GM10266 (cell line): Measurements from ENCODE around the gene PKN3.
A peak's percentile ranks its signal among the peaks of the same experiment; 100 is the strongest.

Experiments used
- DNase-seq: peaks from one replicate; pipeline ENCODE4 v3.0.0; 2012; ENCODE audit errors: extremely low spot score
- TF ChIP-seq, protein P1 (sequence below): IDR thresholded peaks from 2 replicates; pipeline ENCODE4 v1.5.1; 2012; ENCODE audit warnings: mild to moderate bottlenecking, low read depth; ENCODE audit not compliant: control insufficient read depth, insufficient read depth; ENCODE audit errors: missing control alignments

Gene PKN3

DNA sequence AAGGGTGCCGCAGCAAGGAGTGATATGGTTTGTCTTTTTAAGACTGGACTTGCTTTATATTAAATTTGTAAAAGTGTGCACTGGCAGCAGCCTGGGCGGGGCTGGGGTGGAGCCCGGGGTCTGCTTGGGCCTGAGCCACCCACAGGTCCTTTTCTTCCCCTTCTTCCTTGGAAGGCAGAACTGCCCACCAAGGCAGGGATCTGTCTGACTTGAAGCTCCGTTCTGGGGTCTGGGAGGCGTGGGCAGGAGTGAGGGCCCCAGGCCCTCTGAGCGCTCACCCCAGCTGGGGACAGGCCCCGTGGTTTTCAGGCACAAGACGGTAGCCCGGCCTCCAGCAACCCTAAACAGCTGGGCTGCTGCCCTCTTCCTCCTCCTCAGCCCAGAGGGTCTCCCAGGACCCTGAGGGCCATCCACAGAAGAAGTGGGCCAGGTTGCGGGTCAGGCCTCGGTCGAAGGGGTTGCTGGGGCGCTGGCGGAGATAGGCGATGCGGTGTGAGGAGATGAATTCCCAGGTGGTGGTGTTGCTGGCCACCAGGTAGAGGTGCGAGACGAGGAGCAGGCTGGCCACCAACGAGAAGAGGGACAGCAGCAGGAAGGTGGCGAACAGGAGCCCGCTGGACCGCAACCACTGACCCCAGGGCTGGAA, 18.7 kb downstream of the PKN3 start:
- TF ChIP-seq, protein P1, sequence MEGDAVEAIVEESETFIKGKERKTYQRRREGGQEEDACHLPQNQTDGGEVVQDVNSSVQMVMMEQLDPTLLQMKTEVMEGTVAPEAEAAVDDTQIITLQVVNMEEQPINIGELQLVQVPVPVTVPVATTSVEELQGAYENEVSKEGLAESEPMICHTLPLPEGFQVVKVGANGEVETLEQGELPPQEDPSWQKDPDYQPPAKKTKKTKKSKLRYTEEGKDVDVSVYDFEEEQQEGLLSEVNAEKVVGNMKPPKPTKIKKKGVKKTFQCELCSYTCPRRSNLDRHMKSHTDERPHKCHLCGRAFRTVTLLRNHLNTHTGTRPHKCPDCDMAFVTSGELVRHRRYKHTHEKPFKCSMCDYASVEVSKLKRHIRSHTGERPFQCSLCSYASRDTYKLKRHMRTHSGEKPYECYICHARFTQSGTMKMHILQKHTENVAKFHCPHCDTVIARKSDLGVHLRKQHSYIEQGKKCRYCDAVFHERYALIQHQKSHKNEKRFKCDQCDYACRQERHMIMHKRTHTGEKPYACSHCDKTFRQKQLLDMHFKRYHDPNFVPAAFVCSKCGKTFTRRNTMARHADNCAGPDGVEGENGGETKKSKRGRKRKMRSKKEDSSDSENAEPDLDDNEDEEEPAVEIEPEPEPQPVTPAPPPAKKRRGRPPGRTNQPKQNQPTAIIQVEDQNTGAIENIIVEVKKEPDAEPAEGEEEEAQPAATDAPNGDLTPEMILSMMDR = no peak
- no peak for DNase-seq

DNA sequence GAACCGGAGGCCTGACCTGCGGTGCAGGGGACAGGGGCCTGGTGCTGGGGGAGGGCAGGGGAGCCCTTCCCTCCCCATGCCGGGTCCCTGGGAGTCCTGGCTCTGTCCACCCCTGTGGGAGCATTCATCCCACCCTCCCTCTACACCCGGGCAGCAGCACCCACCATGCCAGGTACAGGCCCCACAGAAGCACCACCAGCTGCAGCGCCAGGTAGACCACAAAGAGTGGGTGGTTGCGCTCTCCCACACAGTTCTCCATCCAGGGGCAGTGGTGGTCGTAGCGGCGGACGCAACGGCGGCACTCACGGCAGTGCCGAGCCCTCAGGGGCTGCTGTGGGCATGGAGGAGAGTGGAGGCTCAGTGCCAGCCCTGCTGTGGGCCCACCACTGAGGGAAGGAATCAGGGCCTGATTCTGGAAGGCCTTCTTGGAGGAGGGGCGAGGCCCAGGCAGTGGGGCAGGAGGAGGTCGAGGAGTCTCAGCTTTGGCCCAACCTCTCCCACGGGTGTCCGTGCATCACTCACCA, 19.2 kb downstream of the PKN3 start:
- DNase-seq = no peak
- TF ChIP-seq, protein P1 = no peak

DNA sequence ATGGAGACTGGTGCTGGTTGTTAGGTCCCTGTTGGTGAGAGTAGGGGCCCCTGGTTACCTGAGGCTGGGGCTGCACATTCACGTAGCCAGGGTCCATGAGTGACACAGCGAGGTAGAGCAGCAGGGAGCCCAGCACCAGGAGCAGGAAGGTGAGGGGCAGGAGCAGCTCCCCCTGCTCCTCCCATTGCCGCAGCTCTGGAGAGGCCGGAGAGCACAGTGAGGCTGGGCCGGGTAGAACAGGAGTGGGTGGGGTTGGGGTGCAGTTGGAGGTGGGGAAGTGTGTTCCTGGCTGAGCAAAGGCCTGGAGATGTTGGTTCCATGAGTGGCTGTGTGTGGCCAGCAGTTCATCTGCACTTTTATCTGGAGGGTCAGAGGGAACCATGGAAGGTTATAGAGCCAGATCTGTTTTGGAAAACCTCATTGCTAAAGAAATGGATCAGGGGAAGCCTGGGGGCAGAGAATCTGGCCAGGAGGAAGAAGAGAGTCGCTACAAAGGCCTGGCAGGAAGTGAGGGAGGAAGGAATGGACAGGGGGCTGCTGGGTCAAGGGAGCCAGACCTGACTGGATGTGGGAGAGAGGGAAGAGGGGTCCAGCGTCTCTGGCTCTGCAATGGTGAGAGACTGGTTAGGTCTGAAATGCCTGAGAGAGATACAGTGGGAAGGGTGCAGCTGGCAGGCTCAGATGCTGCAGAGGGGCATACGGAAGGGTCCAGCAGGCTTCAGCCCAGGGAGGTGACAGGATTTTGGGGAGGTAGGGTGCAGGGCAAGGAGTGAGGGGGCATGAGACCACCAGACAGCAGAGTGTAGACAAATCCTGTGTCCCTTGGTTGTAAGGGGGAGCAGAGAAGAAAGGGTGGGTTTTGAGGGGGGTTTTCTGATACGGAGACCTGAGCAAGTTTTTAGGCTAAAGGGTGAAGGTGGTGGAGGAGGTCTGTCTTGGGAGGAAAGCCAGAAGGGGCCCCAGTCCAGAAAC, 20.4 kb downstream of the PKN3 start:
- TF ChIP-seq, protein P1 = no peak
- no peak for DNase-seq

DNA sequence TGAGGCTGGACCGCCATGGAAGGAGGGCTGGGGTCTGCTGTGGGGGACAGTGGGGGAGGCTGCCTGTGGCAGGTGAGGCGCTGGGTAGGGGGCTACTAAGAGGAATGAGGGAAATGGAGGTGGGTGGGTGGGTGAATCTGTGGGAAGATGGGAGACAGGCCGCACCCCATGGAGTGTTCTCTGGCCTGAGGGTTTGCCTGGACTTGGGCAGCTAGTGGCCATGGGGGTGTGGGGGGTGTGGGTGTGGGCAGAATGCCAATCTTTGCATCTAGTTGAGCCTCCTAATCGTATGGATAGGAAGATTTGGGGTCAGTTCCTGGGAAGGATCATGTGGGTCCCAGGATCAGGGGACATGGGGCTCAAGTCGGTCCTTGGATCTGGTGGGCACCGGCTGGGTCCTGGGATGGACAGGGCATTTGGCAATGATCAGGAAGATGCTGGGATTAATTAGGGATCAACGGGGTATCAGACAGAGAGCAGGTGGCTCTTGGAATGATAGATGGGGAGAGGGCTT, 21.1 kb downstream of the PKN3 start:
- TF ChIP-seq, protein P1 = no peak
- DNase-seq = peak; percentile 43

DNA sequence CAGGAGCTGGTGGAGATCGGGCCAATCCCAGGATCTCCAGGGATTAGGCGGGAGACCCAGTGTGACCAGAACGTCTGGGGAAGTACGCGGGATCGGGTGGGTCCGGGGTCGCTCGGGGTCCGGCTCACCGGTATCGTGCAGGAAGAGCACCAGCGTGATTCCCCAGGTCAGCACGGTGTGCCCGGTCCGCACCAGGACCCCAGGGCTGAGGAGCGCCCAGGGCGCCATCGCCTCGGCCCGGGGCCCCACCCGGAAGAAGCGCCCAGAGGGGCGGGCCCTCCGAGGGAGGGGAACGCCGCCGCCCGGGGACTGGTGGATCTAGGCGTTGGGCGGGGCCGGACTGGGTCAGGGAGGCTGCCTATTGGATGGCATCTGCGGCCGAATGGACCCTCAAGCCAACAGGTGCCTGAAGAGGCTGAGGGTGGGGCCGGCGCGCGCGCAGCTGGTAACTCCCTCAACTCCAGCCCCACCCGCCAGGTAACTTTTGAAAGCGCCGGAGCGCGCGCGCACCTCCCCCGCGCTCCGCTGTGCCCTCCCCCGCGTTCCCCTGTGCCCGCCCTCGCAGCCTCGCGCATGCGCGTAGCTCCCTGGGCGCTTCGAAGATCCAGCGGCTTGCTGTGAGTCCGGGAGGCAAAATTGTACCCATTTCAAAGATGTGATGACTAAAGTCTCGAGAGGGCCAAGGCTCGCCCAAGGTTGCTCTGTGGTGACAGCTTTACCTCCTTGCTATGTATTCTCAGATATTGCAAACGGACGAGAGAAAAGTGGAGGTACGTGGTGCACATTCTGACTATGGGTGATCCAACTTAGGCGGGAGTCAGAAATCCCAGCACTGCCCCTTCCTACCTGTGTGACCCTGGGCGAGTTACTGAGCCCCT, 21.8 kb downstream of the PKN3 start, which contains the start of gene ZDHHC12:
Gene ZDHHC12 (minus strand): TSS at position 262 of the 878 bp plus-strand sequence. CDS start 34 bp downstream, at position 228.
- peak; percentile 100 for DNase-seq
- TF ChIP-seq, protein P1 = no peak

DNA sequence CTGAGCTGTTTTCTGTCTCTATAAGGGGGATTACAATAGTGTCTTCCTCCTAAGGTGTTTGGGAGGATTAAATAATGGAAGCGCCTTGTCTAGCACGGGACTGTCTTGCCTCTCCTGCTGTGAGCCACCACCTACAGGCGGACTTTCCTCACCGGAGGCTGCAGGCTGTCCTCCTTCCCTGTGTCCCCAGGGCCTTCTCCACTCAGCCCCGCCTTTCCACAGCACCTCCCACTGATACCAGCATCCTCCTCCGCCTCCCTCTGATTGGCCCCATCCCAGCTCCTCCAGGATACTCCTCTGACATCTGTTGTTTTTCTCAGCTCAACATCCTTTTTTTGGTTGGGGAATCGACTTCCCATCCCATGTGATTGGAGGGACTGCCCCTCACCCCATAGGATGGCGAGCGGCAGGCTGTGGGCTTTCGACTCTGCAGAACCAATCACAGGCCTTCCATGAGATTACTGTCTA, 22.5 kb downstream of the PKN3 start:
- TF ChIP-seq, protein P1 = no peak
- DNase-seq = peak; percentile 82
